Tibial nerve (tissue), 4 donors: ENCODE measurements around the gene CDK15.

Experiments
- EP300 ChIP-seq, 2 donors: sonication (generic); formaldehyde crosslinking; IDR thresholded peaks; one replicate each; pipeline ENCODE4 v1.6.1; 2017; ENCODE audit warnings: antibody characterized with exemption in 2 of 2, mild to moderate bottlenecking in 1 of 2
- TF ChIP-seq, protein P1 (sequence below), 5 experiments: fragments of 200-600 bp in 3 of 5; fragments of 450-650 bp in 2 of 5; sonication (generic) in 3 of 5; IDR thresholded peaks; one replicate each; pipeline ENCODE4 v1.5.1; 2016 to 2019; ENCODE audit warnings: antibody characterized with exemption in 5 of 5, mild to moderate bottlenecking in 3 of 5, moderate library complexity in 2 of 5

- TF ChIP-seq, protein P1, sequence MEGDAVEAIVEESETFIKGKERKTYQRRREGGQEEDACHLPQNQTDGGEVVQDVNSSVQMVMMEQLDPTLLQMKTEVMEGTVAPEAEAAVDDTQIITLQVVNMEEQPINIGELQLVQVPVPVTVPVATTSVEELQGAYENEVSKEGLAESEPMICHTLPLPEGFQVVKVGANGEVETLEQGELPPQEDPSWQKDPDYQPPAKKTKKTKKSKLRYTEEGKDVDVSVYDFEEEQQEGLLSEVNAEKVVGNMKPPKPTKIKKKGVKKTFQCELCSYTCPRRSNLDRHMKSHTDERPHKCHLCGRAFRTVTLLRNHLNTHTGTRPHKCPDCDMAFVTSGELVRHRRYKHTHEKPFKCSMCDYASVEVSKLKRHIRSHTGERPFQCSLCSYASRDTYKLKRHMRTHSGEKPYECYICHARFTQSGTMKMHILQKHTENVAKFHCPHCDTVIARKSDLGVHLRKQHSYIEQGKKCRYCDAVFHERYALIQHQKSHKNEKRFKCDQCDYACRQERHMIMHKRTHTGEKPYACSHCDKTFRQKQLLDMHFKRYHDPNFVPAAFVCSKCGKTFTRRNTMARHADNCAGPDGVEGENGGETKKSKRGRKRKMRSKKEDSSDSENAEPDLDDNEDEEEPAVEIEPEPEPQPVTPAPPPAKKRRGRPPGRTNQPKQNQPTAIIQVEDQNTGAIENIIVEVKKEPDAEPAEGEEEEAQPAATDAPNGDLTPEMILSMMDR (IDR thresholded peaks at IDR 0.05), result no peak
- TF ChIP-seq EP300 (IDR thresholded peaks at IDR 0.05), result no peak
These were observed 46.6 kb downstream of the CDK15 start for GRCh38 chr2:201852878-201853415.
